ENCODE results near the gene GALNT12.

DNA sequence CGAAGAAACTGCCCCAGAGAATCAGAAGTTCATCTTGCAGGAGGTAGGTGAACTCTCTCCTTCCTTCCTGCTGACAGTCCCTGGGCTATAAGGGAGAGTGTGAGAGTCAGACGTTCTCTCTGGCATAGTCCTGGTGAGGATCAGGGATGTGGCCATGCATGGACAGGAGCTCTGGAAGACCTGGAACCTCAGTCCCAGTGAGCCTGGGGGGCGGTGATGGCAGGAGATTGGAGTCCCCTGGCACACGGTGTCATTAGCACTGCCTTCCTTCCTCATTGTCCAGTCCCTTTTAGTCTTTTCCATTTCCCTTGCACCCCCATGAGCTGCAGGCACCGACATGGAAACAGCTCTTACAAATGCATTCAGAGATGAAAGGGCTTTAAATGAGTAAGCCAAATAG lies 38.6 kb downstream of the GALNT12 start:
- TF ChIP-seq CTCF (IDR thresholded peaks at IDR 0.05; ENCODE audit: low read depth, low read length, missing input control): no peak
- no peak for TF ChIP-seq FOXA2 (IDR thresholded peaks at IDR 0.05)
- TF ChIP-seq REST (IDR thresholded peaks at IDR 0.05): no peak
- TF ChIP-seq EGR1 (IDR thresholded peaks at IDR 0.05; ENCODE audit: low read depth in 2 of 2): no peak
